GM18519 (cell line): ENCODE data around the gene YBX1.
"Not testable (repeated sequence)": the region's sequence is repeated elsewhere in the genome, so short reads cannot be mapped to it uniquely, and the experiment has no call there.

Experiments
- ATAC-seq: cut with Tn5 transposase; IDR thresholded peaks from one replicate; pipeline ENCODE4 v1.9.1; 2021; ENCODE audit warnings: mild to moderate bottlenecking, moderate library complexity; ENCODE audit not compliant: unreplicated experiment, low FRiP score

The YBX1 gene

DNA sequence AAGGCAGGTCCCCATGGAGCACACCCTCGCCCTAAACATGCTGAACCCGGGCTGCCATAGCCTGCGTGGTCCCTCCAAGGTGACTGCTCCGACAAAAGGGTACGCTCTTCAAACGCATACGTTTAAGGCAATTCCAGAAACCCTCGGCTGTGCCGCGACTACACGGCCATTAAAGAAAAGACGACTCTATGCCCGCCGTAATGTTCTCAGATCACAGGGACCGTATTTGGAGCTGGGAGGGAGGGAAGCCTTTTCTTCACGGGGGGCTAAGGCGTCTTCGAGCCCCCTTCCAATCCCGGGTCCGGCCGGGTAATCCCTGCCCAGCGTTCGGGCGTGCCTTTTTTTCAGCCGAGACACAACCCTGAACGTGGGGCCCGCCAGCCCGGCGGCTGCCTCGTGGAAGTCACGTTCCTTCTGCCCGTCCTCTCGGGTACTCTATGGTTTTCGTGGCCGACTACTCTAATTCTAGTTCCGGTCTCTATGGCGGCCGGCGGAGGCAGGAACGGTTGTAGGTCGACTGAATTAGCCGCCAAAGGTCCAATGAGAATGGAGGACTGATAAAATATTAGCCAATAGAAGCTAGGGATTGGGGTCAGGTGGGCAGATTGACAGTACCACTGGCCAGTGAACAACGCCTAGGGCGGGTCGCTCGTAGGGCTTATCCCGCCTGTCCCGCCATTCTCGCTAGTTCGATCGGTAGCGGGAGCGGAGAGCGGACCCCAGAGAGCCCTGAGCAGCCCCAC lies at the start of gene YBX1:
YBX1 (plus strand) TSS at position 678 of the 743 bp plus-strand sequence. CDS start 148 bp downstream, outside the sequence.
- ATAC-seq, result peak; percentile 84

DNA sequence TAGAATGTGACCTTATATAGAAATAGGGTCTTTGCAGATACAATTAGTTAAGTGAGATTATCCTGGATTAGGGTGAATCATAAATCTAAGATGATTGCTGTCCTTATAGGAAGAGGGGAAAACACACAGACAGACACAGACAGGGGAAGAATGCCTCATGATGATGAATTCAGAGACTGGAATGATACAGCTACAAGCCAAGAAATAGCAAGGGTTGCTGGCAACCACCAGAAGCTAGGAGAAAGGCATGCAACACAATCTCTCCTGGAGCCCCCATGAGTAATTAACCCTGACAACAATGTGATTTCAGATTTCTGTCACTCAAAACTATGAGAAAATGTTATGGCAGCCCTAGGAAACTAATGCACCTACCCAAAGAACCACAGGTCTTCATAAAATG lies 43.1 kb upstream of the YBX1 start:
- no peak for ATAC-seq

DNA sequence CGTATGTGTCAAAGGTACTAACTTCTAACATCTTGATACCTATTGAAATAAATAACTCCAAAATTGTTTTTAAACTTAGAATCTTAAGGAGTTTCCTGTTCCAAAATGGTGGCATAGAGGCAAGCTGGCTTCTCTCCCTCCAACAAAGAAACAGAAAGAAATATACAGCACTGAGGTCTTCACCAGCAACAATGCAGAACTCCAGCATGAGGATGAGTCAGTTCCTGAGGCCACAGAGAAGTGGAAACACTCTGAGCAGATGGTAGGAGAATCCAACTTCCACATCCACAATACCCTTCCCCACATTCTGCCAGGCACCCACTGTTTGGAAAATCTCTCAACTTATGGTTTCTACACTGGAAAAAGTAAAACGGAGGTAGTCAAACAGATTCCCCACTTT lies 36.2 kb upstream of the YBX1 start:
- ATAC-seq, result no peak

DNA sequence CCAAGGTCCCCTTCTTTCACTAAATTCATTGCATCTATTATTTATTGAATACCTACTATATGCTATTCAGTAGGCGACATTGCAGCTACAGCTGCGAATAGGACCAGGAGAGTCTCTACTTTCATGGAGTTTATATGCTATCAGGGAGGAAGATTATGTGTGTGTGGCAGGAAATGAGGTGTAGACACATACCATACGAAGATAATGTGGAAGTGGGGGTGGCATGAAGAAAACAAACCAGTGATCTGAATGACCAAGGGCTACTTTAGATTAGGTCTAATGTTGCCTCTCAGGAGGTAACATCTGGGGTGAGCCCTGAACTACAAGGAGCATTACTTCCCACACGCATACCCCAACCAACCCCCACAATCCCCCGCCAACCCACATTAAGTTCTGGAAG lies 25.0 kb upstream of the YBX1 start:
- ATAC-seq, result no peak

- peak; percentile 86 for ATAC-seq
Measured at GRCh38 chr1:42657981-42658876, 24.0 kb upstream of the YBX1 start, which contains the start of gene PPIH. PPIH (plus strand) TSS chr1:42658423; CDS start chr1:42658447, 24 bp downstream.

DNA sequence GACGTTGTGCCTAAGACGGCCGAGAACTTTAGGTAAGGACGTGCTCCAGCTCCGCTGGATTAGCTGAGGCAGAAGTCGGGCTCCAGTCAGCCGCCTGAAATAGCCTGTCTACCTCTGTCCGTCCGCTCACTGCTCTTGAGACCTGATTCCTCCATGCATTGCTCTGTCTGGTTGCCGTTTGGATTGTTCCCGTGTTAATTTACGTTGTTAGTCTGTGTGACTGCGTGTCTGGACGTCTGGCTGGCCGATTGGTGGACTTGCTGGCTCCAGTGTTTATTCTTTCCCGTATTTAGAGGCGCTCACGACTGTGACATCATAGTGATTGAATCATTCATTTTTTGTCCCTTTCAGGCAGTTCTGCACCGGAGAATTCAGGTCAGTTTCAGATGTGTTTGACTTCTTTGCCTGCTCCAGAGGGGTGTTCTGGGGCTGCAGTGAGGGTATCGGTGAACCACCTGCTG lies 23.3 kb upstream of the YBX1 start:
- no peak for ATAC-seq

DNA sequence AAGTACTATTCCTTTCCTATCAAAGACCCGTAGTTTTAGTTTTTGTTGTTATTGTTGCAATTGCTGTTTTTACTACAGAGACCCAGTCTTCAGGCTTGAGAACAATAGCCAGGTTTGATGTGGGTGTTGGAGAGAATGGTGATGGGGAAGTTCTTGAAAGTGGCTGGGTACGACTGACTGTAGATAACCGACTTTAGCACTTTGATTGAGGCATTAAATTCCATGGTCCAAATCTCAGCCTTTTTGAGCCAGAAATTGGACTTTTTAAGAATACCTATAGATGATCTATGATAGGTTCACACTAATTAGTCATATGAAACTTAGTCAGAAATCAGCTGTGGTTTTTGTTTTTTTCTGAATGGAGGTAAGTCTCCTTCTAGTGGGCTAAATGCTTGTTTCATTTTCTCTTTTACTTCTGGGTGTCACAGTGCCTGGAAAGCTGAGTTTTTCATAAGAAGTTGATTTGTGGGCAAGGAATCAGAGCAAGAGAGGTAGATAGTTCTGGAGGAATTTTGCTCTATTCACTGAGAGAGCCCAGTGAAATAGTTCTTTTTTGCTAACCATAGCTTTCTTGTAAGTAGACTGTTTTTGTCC lies 21.2 kb upstream of the YBX1 start:
- ATAC-seq, result no peak

DNA sequence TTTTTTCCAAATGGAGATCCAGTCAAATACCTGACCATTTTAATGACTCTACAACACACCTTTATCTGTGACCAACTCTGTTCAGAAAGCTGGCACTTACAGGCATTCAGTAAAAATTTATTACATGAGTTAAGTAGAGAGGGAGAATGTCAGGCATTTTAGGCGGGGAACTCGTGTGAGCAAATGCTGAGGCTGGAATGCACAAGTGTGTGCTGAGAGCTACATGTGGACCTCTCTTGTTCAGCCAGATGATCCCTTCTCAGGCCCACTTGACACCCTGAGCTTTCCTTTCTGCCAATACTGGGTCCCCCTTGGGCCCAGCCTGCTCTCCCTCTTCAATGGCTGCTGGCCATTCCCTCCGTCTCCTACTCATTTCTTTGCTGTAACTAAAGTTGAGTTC lies 12.3 kb upstream of the YBX1 start:
- ATAC-seq, result no peak

DNA sequence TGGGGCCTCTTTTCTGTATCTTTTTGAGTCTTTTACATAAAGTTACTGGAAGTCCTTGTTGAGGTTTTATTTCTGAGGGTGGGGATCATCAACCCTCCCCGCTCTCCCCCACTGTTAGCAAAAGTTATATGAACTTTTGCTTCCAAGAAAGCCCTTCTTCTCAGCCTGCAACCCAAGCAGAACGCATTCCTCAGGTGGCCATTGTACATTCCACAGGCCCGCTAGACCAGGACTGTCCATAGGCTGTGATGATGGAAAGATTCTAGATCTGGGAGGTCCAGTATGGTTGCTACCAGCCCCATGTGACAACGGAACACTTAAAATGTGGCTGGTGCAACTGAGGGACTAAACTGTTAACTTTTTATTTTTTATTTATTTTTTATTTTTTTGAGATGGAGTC lies 11.8 kb upstream of the YBX1 start:
- ATAC-seq, result no peak

GRCh38 chr1:42674214-42674613 lies 8.0 kb upstream of the YBX1 start:
- no peak for ATAC-seq

DNA sequence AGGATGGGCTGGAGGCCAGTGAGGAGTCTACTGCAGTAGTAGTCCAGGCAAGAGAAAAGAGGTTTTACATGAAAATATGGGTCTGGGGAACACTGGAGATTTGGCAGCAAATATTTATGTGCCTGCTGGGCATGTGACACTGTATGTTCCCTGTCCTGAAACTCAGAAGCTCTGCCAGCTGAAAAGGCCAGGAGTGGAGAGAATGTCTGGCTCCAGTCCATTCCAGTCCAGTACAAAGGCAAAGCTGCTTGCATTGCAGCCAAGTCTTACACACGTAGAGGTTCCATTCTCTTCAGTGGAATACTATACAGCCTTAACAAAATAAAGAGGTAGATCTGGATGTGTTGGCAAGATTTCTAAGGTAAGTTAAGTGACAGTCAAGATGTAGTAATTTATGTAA lies 7.5 kb upstream of the YBX1 start:
- no peak for ATAC-seq

DNA sequence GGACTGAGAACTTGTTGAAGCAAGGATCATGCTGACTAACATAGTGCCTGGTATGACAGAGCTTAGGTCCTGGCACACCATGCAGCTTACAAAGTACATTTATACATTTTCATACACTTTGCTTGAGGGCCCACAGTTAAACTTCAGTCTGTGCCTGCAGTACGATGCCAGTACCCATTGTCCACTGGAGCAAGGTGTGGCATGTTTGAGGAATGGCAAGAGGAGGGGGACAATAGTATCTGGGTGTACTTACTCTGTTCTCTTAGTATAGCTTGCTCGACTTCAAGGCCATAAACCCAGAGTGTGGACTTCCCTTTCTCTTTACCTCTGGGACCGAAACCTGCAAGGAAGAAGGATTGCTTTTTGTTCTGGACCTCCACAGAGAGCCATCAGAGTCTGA lies 6.8 kb upstream of the YBX1 start:
- no peak for ATAC-seq

GRCh38 chr1:42676534-42677087 lies 5.6 kb upstream of the YBX1 start:
- no peak for ATAC-seq

- ATAC-seq, result no peak
Measured at GRCh38 chr1:42679364-42679983, 2.7 kb upstream of the YBX1 start.

DNA sequence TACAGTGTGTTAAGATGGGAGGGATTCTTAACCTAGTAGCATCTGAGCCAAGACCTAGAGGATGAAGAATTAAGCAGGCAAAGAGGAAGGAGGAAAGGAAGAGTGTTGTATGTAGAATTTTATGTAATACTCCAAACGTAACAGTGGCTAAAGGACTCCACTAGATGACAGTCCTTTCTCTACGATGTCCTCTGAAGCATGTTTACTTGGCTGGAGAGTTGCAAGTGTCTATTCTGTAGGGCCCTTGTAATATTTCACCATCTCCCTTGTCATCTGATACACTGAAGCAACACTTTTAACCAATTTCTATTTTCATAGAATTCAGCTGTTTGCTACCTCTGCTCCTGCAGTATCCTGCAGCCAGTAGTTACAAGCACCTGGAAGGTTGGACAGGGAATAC lies 2.2 kb upstream of the YBX1 start:
- ATAC-seq, result no peak

DNA sequence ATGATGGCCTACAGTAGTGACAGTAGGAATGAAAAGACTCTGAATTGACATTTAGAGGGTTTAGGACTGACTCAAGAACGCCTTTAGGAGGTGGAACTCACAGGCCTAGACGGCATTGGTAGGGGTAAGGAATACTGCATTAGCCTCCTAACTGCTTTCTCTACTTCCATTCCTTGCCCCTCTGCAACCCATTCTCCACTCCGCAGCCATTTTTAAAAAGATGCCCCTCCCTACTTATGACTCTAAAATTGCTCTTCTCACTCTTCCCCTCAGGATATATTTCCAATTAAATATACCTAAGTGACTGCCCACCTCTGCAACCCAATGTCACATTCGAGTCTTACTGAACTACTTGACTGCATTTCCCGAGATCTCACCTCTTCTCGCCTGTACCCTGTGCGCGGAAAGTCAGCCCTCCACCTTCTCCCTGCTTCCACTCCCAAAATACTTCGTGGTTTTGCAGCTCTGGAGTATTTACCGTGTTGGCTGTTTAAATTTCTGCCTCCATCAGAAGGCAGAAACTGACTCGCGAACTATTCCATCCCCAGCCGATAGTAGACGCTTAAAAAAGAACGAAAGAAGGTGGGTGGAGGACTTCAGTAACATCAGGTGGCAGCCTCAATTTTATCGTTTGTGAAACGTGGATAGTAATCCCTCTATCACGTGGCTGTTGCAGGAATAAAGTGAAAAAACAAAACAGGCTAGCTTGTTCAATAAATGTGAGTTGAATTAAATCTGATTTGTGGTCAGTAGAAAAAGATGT lies 1.1 kb upstream of the YBX1 start:
- no peak for ATAC-seq

DNA sequence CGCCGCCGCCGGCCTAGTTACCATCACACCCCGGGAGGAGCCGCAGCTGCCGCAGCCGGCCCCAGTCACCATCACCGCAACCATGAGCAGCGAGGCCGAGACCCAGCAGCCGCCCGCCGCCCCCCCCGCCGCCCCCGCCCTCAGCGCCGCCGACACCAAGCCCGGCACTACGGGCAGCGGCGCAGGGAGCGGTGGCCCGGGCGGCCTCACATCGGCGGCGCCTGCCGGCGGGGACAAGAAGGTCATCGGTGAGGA lies 193 bp downstream of the YBX1 start:
- ATAC-seq, result not testable (repeated sequence)

DNA sequence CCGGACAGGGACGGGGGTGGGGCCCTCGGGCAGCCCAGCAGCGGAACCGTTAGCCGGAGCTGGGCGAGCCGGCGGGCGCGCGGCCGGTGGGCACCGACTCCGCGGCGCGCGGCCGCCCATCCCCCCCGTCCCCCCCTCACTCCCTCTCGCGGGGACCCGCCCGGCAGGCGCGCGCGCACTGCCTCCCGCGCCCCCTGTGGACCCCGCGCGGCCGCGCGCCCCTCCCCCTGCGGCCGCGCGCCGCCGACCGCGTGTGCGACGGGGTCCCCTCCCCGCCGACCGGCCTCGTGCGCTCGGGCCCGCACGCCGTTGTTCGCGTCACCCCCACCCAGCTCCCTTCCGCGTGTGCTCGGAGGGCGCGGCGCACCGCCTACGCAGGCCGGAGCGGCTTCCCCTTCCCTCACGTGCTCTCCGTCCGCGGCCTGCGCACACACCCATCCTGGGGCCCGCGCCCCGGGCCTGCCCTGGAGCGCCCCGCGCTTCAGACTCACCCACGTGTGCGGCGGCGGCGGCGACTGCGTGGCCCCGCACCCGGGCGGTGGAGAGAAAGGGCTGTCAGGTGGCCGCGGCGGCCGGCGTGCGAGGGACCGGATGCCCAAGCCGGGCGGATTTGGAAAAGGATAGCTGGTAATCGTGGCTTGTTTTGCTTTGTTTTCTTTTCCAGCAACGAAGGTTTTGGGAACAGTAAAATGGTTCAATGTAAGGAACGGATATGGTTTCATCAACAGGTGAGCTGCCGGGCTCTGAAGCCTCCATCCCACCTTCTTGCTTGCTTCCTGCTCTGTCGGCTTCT lies 717 bp downstream of the YBX1 start:
- no peak for ATAC-seq

DNA sequence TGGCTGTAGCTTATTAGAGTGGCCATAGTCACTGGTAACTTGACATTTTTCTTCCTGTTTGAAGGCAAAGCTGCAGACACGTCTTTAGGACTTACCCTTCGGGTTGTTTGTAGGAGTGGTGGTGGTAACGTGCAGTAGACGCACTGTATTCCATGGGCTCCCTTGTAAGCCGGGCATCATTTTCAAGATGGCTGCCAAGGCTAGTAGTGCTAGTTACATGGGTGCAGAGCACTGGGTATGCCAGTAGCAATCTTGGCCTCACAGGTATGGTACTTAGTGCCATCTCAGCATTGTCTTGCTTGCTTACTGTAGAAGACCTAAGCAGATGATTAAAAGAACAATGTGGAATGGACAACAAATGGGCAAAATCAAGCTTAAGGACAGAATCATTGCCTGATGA lies 1.9 kb downstream of the YBX1 start:
- no peak for ATAC-seq
